ENCODE data around the gene TEKTIP1. TPM values are rescaled to one million over a fixed set of nuclear protein-coding genes. Genes with fewer than 3 reads are reported as not detected.

The TEKTIP1 gene
- total RNA-seq, 1 experiment from 2014 or later: not detected

DNA sequence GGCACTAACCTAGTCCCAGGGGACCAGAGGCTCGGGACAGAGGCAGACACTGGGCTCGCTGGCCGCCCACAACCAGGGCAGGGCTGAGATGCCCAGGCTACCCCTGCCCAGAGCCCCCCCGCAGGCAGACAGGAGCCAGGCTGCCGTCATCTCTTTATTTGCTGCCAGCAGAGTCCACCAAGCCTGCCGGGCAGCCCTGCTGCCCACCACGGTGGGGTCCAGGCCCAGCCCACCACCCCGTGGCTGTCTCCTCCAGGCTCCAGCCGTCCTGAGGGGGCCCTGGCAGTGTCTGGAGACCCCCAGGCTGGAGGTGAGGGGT, 5.0 kb downstream of the TEKTIP1 start:
- Histone ChIP-seq H3K9me2 (replicated peaks; ENCODE audit: insufficient read depth, low read length) (no peaks in the 10 kb centered on the region), H3K4me1 (ENCODE audit: low read length) (no peaks in the 10 kb centered on the region), H3K4me3 (ENCODE audit: low read length) (no peak overlapping the region), H3K79me2 (ENCODE audit: low read length) (no peaks in the 10 kb centered on the region), H2AFZ (ENCODE audit: low read length) (no peak overlapping the region), H4K20me1 (ENCODE audit: insufficient read depth, low read depth, low read length) (peaks cover 15% of the 10 kb centered on the region; the same call in 1 of the 2 replicates), H3K36me3 (ENCODE audit: insufficient read depth, low read length) (peaks cover 4% of the 10 kb centered on the region; the same call in 1 of the 2 replicates), H3K9ac (ENCODE audit: low read length) (no peak overlapping the region), H3K9me3 (ENCODE audit: low read length) (no peaks in the 10 kb centered on the region), H3K27ac (ENCODE audit: low read length) (no peak overlapping the region), H3K4me2 (ENCODE audit: low read depth, low read length, poor library complexity, severe bottlenecking) (no peak overlapping the region), H3K27me3 (ENCODE audit: low read length) (no peaks in the 10 kb centered on the region)
- DNase-seq: no peak

DNA sequence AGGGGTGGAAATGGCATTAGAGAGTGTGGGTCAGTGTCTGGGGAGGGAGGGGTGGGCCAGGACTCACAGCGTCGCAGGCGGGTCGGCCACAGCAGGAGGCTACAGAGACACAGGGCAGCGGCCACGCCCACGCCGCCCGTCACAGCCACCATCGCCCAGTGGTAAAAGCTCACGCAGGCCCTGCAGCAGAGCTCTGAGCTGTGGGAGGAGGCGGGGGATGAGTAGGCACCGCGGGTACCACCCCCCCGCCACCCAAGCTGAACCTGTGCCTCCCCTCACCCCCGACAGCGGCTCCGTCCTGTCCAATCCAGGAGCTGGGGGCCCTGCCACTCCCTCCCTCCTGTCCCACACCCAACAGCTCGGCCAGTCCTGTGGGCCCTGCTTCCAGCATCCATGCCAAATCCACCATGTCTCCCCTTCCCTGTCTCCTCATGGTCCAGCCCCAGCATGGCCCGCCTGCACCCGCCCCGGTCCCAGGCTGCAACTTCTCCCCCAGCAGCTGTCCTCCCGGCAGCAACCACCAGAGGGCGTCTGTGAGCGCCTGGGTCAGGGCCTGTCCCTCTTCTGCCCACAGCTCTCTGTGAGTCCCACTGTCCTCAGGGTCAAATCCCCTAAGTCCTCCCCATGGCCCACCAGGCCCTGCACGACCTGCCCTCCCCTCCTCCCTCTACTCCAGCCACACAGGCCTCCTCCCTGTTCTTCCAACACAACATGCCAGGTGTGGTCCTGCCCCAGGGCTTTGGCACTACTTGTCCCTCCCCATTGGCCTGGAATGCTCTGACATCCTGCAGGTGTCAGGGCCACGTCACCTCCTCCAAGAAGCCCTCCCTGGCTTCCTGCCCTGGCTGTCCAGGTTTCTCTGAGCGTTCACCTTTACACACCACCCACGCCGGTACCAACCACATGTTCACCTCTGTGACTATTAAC, 6.0 kb downstream of the TEKTIP1 start:
- Histone ChIP-seq H3K9me3 (ENCODE audit: low read length) (no peaks in the 10 kb centered on the region), H3K27ac (ENCODE audit: low read length) (no peak overlapping the region), H3K4me2 (ENCODE audit: low read depth, low read length, poor library complexity, severe bottlenecking) (no peak overlapping the region), H4K20me1 (ENCODE audit: insufficient read depth, low read depth, low read length) (peaks cover 15% of the 10 kb centered on the region; the same call in 1 of the 2 replicates), H3K9ac (ENCODE audit: low read length) (no peak overlapping the region), H3K4me3 (ENCODE audit: low read length) (no peak overlapping the region), H2AFZ (ENCODE audit: low read length) (no peak overlapping the region), H3K36me3 (ENCODE audit: insufficient read depth, low read length) (no peaks in the 10 kb centered on the region), H3K27me3 (ENCODE audit: low read length) (no peaks in the 10 kb centered on the region), H3K4me1 (ENCODE audit: low read length) (no peaks in the 10 kb centered on the region), H3K79me2 (ENCODE audit: low read length) (no peaks in the 10 kb centered on the region), H3K9me2 (replicated peaks; ENCODE audit: insufficient read depth, low read length) (no peaks in the 10 kb centered on the region)
- peak; percentile 86 for DNase-seq

DNA sequence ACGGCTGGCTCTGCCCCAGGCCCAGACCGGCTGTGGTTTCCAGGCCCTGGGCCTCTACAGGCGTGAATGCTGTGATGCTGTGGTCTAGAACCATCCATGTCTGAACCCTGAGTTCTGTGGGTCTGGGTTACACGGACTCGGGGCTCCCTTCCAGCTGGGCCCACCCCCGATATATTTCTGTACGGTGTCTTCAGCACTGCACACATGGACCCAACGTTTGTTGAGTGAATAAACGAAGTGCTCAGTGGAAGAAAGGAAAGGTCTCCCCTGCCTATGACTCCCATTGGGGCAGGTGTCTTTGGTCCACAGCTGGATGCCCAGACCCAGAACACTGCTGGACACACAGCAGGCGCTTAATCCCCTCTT, 6.7 kb downstream of the TEKTIP1 start:
- Histone ChIP-seq H3K4me1 (ENCODE audit: low read length) (no peaks in the 10 kb centered on the region), H3K4me2 (ENCODE audit: low read depth, low read length, poor library complexity, severe bottlenecking) (no peak overlapping the region), H3K4me3 (ENCODE audit: low read length) (no peak overlapping the region), H3K79me2 (ENCODE audit: low read length) (no peaks in the 10 kb centered on the region), H4K20me1 (ENCODE audit: insufficient read depth, low read depth, low read length) (peaks cover 15% of the 10 kb centered on the region; the same call in 1 of the 2 replicates), H3K9me2 (replicated peaks; ENCODE audit: insufficient read depth, low read length) (no peaks in the 10 kb centered on the region), H3K27ac (ENCODE audit: low read length) (no peak overlapping the region), H3K27me3 (ENCODE audit: low read length) (no peaks in the 10 kb centered on the region), H3K9me3 (ENCODE audit: low read length) (no peaks in the 10 kb centered on the region), H3K36me3 (ENCODE audit: insufficient read depth, low read length) (no peaks in the 10 kb centered on the region), H2AFZ (ENCODE audit: low read length) (no peak overlapping the region), H3K9ac (ENCODE audit: low read length) (no peak overlapping the region)
- no peak for DNase-seq

DNA sequence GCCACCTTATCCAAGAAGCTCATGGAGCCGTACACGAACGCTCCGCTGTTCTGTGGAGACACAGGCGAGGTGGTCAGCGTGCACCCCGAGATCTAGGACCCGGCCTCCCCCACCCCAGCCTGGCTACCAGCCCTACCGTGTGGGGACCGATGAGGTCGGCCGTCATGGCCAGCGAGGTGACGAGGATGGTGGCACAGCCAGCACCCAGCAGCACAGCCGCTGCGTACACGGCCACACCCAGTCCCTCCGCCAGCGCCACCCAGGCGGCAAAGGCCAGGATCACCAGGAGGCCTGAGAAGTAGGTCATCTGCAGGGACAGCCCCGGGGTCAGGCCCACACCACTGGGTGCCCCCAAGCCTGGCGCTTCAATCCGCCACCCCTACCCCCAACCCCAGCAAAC, 7.1 kb downstream of the TEKTIP1 start:
- DNase-seq: no peak
- Histone ChIP-seq H3K79me2 (ENCODE audit: low read length) (no peaks in the 10 kb centered on the region), H3K36me3 (ENCODE audit: insufficient read depth, low read length) (no peaks in the 10 kb centered on the region)

DNA sequence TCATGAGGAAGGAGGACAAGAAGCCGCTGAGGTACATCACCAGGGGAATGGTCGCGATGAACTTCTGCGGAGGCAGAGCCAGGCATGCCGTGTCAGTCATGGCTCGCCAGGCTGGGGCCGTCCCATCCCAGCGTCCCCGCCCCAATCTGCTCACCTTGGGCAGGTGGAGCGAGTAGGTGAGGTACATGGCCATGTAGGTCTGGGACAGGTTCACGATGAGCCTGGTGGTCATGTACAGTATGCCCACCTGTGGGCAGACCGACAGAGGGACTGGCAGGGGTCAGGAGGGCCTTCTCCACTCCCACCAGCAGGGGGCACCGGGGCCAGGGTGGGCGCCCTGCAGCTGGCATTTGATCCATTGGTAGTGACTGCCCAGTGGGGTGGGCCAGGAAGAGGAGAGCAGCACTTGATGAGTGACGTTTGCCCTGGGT, 8.3 kb downstream of the TEKTIP1 start:
- no peak overlapping the region for H3K27ac ChIP-seq (ENCODE audit: low read length)
- no peaks in the 10 kb centered on the region for H3K27me3 ChIP-seq (ENCODE audit: low read length)
- no peak overlapping the region for H3K9ac ChIP-seq (ENCODE audit: low read length)
- H3K4me1 ChIP-seq (ENCODE audit: low read length): no peaks in the 10 kb centered on the region
- H3K4me3 ChIP-seq (ENCODE audit: low read length): no peak overlapping the region
- H3K9me2 ChIP-seq (replicated peaks; ENCODE audit: insufficient read depth, low read length): no peaks in the 10 kb centered on the region
- H2AFZ ChIP-seq (ENCODE audit: low read length): no peak overlapping the region
- no peak overlapping the region for H3K4me2 ChIP-seq (ENCODE audit: low read depth, low read length, poor library complexity, severe bottlenecking)
- H3K36me3 ChIP-seq (ENCODE audit: insufficient read depth, low read length): no peaks in the 10 kb centered on the region
- no peaks in the 10 kb centered on the region for H3K9me3 ChIP-seq (ENCODE audit: low read length)
- H3K79me2 ChIP-seq (ENCODE audit: low read length): peaks cover 4% of the 10 kb centered on the region; the same call in 1 of the 2 replicates
- peaks cover 15% of the 10 kb centered on the region; the same call in 1 of the 2 replicates for H4K20me1 ChIP-seq (ENCODE audit: insufficient read depth, low read depth, low read length)
- DNase-seq: peak; percentile 71

More for the DNA sequence above, 7.1 kb downstream of the TEKTIP1 start:
- H3K27ac ChIP-seq (ENCODE audit: low read length): no peak overlapping the region
- no peak overlapping the region for H3K4me3 ChIP-seq (ENCODE audit: low read length)
- no peaks in the 10 kb centered on the region for H3K9me2 ChIP-seq (replicated peaks; ENCODE audit: insufficient read depth, low read length)
- H3K9ac ChIP-seq (ENCODE audit: low read length): no peak overlapping the region
- no peak overlapping the region for H2AFZ ChIP-seq (ENCODE audit: low read length)
- no peak overlapping the region for H3K4me2 ChIP-seq (ENCODE audit: low read depth, low read length, poor library complexity, severe bottlenecking)
- peaks cover 15% of the 10 kb centered on the region; the same call in 1 of the 2 replicates for H4K20me1 ChIP-seq (ENCODE audit: insufficient read depth, low read depth, low read length)
- H3K4me1 ChIP-seq (ENCODE audit: low read length): no peaks in the 10 kb centered on the region
- H3K9me3 ChIP-seq (ENCODE audit: low read length): no peaks in the 10 kb centered on the region
- H3K27me3 ChIP-seq (ENCODE audit: low read length): no peaks in the 10 kb centered on the region

DNA sequence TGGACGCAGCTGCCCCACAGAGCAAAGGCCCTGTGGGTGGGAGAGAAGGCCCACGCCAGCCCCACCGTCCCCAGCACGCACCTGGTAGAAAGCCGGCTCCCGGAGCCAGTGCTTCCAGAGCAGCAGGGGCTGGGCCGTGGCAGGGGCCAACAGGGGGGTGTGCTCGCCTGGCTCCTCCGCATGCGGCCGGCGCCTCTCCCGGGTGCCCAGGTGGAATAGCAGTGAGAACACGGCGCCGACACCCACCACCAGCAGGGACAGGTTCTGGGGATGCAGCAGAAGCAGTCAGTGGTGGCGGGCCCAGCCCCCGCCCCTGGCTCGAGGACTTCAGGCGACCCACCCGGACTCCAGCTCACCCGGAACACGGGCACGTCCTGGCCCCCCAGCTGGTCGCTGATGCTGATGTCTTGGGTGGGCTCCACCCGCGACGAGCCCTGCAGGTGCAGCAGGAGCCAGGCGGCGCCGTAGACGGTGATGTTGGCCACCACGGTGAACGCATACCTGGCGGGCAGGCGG, 8.9 kb downstream of the TEKTIP1 start:
- Histone ChIP-seq H3K4me2 (ENCODE audit: low read depth, low read length, poor library complexity, severe bottlenecking) (no peak overlapping the region), H4K20me1 (ENCODE audit: insufficient read depth, low read depth, low read length) (peaks cover 15% of the 10 kb centered on the region; the same call in 1 of the 2 replicates), H3K9me2 (replicated peaks; ENCODE audit: insufficient read depth, low read length) (no peaks in the 10 kb centered on the region), H3K4me1 (ENCODE audit: low read length) (peaks cover 5% of the 10 kb centered on the region), H3K27me3 (ENCODE audit: low read length) (no peaks in the 10 kb centered on the region), H3K36me3 (ENCODE audit: insufficient read depth, low read length) (no peaks in the 10 kb centered on the region), H3K9ac (ENCODE audit: low read length) (no peak overlapping the region), H3K79me2 (ENCODE audit: low read length) (peaks cover 9% of the 10 kb centered on the region), H3K9me3 (ENCODE audit: low read length) (no peaks in the 10 kb centered on the region), H3K4me3 (ENCODE audit: low read length) (no peak overlapping the region), H2AFZ (ENCODE audit: low read length) (no peak overlapping the region), H3K27ac (ENCODE audit: low read length) (no peak overlapping the region)
- no peak for DNase-seq

DNA sequence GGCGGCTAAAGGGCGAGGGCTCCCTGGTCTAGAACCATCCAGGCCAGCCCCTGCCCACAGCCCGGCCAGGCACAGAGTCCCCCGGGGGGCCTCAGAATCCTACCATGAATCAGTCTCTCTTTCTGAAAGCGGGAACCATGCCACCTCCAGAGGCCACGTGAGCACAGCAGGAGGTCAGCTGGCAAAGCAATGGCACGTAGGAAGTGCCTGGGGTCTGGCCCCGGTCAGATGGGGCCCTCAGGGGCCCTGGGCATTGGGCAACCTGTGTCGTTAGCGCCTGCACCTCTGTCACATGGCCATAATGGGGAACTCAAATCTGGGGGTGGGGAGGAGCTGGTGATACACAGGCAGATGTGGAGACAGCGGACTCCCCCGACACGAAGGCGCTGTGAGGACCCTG, 9.6 kb downstream of the TEKTIP1 start:
- Histone ChIP-seq H3K4me1 (ENCODE audit: low read length) (peaks cover 11% of the 10 kb centered on the region), H3K9ac (ENCODE audit: low read length) (no peak overlapping the region), H2AFZ (ENCODE audit: low read length) (no peak overlapping the region), H3K27ac (ENCODE audit: low read length) (no peak overlapping the region), H3K4me3 (ENCODE audit: low read length) (no peak overlapping the region), H3K36me3 (ENCODE audit: insufficient read depth, low read length) (no peaks in the 10 kb centered on the region), H3K27me3 (ENCODE audit: low read length) (no peaks in the 10 kb centered on the region), H3K9me3 (ENCODE audit: low read length) (no peaks in the 10 kb centered on the region), H3K9me2 (replicated peaks; ENCODE audit: insufficient read depth, low read length) (no peaks in the 10 kb centered on the region), H4K20me1 (ENCODE audit: insufficient read depth, low read depth, low read length) (peaks cover 15% of the 10 kb centered on the region; the same call in 1 of the 2 replicates), H3K79me2 (ENCODE audit: low read length) (peaks cover 13% of the 10 kb centered on the region), H3K4me2 (ENCODE audit: low read depth, low read length, poor library complexity, severe bottlenecking) (no peak overlapping the region)
- no peak for DNase-seq

DNA sequence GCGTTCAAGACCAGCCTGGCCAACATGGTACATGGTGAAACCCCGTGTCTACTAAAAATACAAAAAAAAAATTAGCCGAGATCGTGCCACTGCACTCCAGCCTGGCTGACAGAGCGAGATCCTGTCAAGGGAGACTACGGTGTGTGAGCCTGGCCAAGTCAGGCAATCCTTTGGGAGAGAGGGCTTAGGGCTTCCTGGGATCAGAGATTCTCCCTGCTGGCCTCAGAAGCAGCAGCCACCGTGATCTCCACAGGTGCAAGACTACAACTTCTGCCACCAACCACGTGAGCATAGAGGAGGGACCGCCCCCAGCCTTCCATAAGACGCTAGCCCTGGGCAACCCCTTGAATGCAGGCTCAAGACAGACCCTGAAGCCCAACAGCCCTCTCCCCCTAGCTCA, 10.8 kb downstream of the TEKTIP1 start:
- no peak for DNase-seq
- H3K9ac ChIP-seq (ENCODE audit: low read length): no peak overlapping the region
- no peak overlapping the region for H2AFZ ChIP-seq (ENCODE audit: low read length)
- peaks cover 15% of the 10 kb centered on the region; the same call in 1 of the 2 replicates for H4K20me1 ChIP-seq (ENCODE audit: insufficient read depth, low read depth, low read length)
- H3K79me2 ChIP-seq (ENCODE audit: low read length): peaks cover 22% of the 10 kb centered on the region
- no peaks in the 10 kb centered on the region for H3K9me3 ChIP-seq (ENCODE audit: low read length)
- no peaks in the 10 kb centered on the region for H3K9me2 ChIP-seq (replicated peaks; ENCODE audit: insufficient read depth, low read length)
- no peaks in the 10 kb centered on the region for H3K27me3 ChIP-seq (ENCODE audit: low read length)
- H3K36me3 ChIP-seq (ENCODE audit: insufficient read depth, low read length): no peaks in the 10 kb centered on the region
- no peak overlapping the region for H3K4me2 ChIP-seq (ENCODE audit: low read depth, low read length, poor library complexity, severe bottlenecking)
- H3K27ac ChIP-seq (ENCODE audit: low read length): no peak overlapping the region
- peaks cover 23% of the 10 kb centered on the region for H3K4me1 ChIP-seq (ENCODE audit: low read length)
- no peak overlapping the region for H3K4me3 ChIP-seq (ENCODE audit: low read length)

Data from Karpas-422 (cell line).